Activated T-helper 9 cell treated with anti-CD3 and anti-CD28 coated beads, Interleukin-2, amount 50 U/mL, for 16 hours (primary cell): Measurements from ENCODE around the gene SLC48A1.
"Not testable (repeated sequence)": the region's sequence is repeated elsewhere in the genome, so short reads cannot be mapped to it uniquely, and the experiment has no call there.

Experiments used
- DNase-seq: peaks from one replicate; pipeline ENCODE4 v3.0.0-alpha.2; 2020; ENCODE audit warnings: low read depth

SLC48A1 gene

DNA sequence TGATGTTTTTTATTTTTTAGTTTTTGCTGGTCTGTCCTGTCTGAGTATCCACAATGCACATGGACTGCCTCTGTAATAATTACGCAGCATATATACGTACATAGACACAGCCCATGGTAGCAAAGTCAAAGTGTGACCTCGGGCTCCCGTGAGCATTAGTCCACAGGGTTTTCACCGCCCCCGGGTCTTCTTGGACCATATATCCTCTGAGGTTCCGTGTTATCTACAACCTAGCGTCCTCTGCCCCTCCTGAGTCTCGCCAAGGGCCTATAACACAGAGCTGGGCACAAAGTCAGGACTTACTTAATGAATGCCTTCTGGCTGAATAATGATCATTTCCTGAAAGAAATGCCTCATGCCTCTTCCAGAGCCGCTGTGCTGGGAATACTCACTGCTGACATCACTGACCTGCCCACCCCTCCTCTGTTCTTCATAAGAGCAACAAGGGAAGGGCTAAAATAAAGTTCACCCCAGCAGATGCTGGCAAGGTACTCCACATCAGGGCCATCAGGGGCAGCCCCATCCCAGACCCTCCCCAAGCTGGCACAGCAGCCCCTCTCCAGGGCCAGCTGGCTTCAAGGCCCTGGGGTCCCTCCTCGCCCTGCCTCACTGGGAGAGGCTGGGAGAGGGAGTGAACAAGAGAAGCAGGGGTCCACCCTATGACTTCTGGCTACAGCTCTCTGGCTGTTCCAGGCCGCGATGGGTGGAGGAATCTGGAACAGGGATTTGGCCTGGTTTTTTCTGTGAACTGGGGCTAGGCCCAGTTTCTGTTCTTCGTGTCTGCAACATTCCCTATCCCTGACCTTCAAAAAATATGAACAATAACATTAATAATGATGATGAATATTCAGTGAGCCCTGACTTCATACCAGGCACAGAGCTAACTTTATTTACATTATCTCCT lies 38.8 kb downstream of the SLC48A1 start:
- DNase-seq: no peak

DNA sequence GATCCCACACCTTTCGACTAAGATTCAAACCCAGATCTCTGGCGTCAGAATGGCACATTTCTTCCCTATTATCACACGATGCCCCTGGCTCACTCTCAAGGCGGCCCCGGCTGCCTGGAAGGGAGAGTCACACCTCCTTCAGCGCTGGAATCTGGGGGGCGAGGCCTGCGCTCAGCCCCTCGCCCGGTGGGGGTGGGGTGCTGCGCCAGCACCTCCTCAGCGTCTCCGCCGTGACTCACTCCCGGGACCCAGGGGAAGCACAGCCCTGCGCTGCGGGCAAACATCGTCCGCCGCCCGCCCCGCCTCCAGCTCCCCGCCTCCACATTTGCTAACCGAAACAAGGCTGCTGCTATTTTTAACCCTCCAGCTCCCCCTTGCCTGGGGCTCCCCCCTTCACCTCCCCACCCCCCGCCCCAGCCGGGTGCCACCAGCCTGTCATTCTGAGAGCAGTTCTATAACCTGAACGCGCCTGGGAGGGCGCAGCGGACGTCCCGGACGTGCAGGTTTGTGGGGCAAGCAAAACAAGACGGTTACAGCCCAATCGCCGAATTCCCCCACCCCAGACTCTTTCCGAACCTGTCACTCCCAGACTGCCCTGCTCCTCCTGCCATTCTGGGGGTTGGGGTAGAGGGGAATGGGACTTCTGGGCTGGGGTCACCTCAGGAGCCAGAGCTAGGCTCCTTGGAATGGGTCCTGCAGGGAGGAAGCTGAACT lies 39.9 kb downstream of the SLC48A1 start:
- DNase-seq: peak; percentile 90

DNA sequence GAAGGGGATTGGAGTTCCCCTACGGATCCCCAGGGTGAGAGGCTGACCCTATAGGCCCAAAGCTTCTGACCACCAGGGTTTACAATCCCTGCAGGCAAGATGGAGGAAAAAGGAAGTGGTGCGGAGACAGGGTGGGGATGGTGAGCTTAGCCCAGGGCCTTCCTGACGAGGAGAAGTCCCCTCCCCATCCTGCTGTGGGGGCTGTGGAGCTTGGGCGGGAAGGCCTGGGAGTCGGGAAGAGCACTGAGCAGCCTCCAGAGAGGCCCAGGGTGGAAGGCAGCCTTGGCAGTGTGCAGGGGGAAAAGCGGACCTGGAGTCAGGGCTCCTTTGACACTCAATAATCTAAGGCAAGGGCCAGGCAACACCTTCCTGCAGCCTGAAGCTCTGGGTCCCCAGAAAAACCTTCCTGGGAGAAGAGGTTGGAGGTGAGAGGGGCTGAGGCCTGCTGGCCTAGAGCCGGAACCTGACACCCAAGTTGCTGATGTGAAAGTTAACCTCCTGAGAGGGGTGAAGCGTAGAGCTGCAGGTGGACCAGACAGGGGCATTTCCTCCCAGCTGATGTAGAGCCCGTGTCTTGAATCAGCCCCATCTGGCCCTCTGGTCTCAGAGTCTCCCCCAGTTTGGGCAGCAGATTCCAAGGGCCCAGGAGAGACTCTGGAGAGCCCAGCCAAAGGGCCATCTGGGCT lies 40.6 kb downstream of the SLC48A1 start:
- no peak for DNase-seq

DNA sequence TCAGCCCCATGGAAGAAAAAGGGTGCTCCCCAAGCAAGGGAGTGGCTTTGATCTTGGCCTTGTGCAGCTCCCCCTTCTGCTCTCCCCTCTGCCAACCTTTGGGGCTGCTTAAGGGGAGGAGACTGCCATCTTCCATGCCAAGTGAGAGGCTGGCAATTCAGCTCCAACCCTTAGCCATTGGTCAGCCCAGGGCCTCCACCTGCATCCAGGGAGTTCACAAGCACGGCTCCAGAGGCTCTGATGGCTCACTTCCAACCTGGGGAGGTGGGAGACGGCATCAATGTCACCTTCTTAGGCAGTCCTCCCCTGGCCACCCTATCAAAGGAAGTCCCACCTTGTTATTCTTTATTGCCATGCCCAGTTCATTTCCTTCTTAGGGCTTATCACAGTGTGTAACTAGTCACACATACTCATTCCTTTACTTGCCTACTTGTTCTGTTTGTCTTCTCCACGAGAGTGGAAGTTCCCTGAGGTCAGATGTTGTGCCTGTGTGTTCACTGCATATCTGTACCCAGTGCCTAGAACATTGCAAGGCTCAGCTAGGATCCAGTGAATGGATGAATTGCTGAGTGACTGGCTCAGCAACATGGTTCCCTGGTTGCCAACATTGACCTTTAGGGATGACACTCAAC lies 41.6 kb downstream of the SLC48A1 start:
- no peak for DNase-seq

DNA sequence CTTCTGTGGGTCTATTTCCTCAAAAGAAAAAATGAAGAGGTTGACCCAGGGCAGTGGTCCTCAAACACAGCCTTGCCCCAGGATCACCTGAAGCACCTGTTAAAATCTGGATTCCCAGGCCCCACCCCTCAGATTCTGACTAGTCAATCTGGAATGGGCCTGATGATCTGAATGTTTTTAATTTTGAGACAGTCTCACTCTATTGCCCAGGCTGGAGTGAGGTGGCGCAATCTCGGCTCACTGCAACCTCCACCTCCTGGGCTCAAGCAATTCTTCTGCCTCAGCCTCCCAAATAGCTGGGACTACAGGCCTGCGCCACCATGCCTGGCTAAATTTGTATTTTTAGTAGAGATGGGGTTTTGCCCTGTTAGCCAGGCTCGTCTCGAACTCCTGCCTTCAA lies 42.4 kb downstream of the SLC48A1 start:
- DNase-seq: not testable (repeated sequence)

DNA sequence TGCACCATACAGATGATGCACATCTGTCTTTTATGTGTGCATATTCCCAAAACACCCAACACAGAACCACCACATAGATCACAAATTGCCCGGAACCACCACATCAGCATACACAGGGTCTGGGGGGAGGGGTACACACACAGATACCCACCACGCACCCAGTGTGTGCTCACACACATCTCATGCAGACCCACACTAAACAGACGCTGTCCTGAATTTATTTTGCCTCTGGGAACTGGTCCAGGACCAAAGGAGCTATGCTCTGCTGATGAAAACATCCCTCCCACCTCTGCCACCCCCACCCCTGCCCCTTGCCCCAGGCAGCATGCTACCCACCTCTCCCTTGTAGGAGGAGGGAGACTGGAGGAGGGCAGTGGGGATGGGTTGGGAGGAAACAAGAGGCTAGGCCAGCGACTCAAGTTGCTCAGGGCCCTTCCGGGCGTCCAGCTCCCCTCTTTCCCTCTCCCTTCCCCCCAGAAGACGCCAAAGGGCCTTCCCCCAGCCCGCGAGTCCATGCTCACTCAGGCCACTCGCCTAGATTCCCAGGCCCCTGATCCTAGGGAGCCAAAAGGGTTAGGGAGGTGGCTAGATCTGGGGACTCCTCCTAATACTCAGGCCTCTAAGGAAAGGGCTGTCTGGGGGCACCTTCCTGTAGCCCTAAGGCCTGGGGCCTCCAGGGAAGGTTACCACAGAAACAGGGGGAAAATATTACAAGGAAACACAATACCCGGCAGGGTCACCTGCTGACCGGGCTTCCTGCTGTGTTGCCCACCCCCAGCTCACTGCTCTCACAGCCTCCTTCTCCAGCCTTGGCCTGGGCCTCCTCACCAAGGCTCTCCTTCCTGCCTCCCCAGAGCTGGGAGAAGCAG lies 43.6 kb downstream of the SLC48A1 start:
- no peak for DNase-seq

DNA sequence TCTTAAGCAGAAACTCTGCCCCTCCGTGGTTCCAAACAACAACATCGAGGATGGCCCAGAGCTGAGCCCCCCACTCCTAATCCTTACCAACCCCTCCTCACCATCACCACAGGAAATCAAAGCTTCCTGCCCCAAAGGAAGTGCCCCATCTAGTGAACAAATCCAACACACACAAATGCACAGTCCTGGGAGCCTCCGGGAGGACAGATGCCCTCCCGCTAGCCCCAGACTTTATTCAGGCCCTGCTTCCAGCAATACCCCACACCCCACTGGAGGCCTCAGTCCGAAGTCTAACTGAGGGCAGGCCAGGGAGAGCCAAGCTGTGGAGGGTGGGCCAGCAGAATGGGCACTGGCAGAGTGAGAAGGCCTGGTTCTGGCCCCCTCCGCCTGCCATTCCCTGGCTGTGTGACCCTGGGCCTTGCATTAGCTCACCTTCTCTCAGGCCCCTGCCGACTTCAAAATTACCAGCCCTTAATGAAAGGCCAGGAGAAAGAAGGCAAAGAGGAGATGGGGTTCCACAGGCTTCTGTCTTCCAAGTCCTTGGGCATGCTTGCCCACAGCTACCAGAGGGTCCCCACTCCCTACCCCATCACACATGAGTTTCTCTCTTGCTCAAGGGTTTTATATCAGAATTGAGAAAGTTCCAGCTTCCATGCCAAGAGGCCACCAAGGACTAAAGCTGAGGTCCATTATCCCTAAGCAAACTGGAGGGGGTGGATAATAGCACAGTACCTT lies 44.4 kb downstream of the SLC48A1 start:
- DNase-seq: no peak

DNA sequence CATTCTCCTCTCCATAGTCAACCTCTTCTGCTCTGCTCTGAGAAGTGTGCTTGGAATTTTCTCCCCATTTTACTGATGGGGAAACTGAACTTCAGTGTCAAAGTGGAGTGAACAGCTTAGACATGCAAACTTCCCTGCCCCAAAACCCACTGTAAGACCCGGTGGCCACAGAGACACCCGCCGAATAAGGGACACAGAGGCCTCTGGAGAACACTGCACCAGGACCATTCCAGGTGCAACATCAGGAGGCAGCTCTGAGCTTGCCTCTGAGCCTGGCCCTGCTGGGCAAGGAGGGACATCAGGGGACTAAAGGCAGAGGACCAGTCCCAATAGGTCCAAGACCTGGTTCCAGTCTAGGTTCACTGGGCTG lies 45.0 kb downstream of the SLC48A1 start:
- DNase-seq: no peak

DNA sequence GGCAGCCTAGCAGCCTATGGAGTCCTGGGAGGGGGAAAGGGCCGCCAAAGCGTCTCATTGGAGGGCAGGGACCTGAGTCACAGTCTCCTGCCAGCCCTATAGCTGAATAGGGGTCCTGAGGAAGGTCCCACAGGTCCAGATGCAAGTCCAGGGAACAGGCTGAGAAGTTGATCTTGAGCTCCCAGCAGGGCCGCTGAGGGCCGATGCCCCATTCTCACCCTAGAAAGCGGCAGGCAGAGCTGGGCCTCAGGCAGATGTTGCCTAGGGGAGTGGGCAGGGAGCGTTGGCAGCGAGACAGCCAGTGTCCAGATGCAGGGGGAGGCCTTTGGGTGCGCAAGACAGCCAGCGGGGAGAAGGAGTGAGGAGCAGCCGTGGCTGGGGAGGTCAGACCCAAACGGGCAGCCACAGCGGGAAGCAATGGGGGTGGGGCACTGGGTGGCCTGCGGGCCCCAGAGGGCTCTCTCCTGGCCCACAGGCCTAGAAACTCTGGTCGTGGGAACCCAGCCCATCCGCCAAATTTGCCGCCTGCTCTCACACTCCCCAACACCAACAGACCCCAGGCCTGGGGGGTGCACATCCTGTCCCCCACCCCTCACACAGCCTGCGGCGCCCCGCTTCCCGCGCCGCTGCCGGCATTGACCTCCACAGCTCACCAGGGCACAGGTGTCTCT lies 45.6 kb downstream of the SLC48A1 start:
- no peak for DNase-seq

DNA sequence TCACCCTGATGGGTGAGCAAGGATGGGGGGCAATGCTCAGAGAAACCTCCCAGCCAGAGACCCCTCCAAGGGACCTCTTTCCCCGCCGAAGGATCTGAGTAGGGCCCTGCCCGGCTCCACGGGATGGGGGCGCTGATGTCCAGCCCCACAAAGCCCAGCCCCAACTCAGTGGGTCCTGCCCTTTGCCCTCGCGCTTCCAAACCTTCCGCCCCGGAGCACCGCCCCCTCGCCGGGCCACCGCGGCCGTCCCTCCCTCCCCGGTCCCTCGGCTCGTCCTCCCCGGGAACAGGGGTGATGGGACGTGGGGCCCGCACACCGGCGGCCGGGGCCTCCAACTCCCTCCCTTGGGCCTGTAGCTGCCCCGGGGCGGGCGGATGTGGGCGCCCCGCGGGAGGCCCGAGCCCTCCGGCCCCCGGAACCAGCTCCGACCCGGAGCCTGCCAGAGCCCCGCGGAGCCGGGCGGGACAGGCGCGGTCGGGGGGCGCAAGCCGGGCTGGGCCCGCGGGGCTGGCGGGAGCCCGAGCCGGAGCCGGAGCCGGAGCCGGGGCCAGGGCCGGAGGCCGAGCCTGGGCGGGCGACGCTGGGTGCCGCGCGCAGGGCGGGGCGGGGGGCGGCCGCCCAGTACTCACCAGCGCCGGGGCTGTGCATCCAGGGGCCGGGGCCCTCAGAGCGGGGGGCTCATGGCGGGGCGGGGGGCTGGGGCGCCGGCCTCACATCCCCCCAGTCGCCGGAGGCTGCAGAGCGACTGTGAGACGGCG lies 46.3 kb downstream of the SLC48A1 start:
- no peak for DNase-seq

DNA sequence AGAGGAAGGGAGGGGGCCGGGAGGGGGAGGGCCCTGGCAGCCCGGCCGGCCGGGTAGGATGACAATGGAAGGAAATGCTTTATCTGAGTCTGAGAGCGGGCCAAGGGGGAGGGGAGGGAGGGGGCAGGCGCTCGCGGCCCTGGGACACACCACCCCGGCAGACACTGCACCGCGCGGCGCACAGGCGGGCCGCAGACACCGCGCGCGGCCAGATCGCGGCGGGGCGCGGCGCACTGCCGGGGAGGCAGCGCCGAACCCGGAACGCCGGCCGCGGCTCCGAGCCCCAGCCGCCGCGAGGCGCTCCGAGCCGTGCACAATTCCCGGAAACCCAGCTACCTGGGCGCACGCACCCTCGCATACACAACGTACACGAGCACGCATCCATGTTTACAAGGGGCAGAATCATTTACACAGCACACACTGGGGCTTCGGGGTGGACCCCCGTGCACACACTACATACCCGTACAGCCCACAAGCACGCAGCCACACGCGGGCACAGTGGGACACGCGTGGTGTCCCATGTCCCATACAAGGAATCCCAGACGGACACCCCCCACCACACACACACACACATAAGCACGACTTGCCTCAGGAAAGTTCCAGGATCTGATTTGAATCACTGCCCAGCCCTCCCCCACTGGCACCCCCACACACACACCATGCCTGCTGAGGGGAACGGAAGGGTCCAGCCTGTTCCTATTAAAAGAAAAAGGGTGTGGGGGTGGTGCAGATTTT lies 47.0 kb downstream of the SLC48A1 start, which contains the start of gene HDAC7:
Gene HDAC7 (minus strand): TSS at position 8 of the 735 bp plus-strand sequence. CDS start 118 bp downstream, outside the sequence.
- DNase-seq: peak; percentile 61

DNA sequence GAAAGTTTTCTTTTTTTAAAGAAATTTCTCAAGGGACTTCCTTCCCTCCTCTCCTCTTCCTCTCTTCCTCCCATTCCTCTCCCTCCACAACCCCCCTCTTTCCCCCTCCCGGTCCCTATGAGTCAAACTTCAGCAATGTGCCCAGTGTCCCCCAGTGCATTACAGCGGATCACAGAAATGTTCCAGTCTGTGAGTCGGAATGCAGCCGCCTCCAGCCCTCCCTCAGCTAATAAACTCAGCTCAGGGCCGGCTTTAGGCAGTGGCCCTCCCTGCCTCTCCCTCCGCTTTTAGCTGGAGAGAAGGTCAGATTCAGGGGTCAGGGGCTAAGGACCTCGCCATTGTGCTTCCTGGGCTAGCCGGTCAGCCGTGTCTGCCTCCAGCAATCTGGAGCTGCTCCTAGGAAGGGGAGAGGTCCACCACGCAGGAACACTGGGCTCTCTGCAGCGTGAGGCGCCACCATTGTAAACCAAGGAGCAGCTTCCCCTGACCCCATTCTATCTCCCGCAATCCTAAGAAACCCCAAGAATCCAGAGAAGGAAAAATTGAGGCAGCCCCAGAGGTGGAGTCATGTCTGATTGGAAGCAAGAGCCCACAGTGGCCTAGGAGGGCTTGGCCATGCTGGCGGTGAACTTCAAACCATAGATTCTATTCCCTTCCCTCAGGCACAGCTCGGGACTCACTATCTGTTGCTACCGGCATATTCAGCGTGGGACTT lies 47.8 kb downstream of the SLC48A1 start:
- no peak for DNase-seq

DNA sequence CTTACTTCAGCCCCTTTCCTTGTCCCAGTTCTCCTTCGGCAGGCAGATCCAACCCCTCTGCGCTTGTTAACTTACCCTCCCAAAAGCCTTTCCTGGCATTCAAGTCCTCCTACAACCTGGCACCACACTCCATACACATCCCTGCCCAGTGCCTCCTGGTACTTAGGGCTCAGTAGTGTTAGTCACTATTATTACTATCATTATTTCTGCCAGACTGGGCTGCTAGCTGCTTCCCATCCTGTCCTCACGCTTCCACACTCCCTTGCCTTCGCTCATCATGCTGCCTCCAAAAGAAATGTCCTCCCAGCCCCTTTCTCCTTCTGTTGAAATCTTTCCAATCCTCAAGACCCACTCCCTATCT lies 48.3 kb downstream of the SLC48A1 start:
- no peak for DNase-seq

DNA sequence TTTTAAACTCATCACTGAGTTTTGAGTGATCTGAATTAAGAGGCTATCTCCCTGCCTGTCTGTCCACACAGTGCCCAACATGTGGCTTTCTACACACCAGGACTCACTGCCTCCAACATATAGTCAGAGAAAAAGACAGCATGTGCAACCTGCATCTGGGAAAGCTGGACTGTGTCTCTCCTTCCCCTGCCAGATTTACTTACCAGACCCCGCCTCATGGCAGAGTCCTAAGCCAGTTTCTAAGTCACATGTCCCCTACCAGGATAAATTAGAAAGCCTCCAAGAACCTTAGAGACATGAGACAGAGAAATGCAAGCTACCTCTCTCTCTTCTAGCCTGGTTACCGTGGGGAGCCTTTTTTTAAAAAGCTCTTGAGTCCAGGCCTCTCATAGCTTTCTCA lies 49.4 kb downstream of the SLC48A1 start:
- DNase-seq: no peak

DNA sequence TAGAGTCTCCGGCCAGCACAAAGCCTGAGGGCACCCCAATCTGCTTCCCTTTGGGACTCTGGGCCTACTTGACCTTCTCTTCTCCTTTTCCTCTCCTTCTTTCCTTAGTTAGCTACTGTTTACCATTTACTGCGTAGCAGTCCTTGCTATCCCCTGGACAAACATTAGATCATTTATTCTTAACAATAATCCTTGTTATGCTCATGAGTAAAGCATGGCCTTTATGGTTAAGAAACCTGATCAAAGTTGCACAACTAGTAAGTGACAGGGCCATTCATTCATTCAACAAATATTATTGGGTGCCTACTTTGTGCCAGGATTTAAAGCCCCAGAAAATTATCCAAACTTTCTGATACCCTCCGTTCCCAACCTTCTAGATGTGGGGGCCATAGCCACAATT lies 49.8 kb downstream of the SLC48A1 start:
- DNase-seq: no peak

DNA sequence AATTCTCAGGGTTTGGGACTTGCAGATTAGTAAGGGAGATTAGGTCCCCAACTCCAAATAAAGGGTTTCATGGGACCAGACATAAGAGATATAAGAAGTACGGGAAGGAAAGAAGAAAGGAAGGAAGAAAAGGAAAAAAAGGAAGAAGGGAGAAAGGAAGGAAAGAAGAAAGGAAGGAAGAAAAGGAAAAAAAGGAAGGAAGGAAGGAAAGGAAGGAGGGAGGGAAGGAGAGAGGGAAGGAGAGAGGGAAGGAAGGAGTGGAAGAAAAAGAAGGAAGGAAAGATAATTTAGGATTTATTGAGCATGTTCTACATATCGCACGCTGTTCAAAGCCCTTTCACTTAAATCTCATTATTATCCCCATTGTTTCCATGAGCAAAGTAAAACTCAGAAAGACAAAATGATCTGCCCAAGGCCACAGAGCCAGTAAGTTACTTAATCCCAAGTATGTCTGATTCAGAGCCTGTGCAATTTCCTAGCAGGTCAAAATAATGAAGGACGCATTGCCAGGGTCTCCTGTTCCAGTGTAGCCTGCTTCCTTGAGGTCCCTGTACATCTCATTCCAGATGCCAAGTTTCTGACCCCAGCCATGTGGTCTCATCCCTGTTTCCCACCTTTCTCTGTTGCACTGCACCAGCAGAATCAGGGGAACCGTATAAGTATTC lies 50.5 kb downstream of the SLC48A1 start:
- no peak for DNase-seq

DNA sequence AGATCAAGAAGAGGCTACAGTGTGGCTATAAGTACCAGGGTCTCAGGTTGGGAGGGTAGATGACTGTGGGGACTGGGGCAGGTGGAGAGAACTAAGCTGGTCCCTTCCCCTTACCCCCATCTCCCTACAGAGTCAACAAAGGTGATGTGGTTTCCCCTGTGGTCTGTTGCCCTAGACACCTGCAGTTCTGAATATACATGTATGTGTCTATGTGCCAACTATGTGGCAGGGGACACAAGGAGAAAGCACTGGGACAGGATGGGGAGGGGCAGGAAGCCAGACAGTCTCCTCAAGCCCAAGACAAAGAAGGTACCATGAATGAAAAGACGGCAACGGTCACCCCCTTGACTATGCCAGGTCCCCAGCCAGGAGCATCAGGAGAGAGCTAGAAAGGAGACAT lies 51.2 kb downstream of the SLC48A1 start:
- no peak for DNase-seq
